ENCODE data around the gene S100PBP. TPM values are rescaled to one million over a fixed set of nuclear protein-coding genes. Genes with fewer than 3 reads are reported as not detected.

S100PBP gene
- total RNA-seq, 1 experiment from 2014 or later, result 61.1 TPM

- CTCF ChIA-PET, result no interaction called here
- no TSS peak for BruUV-seq (replicated peaks)
Observed at GRCh38 chr1:32864375-32865019, 47.0 kb downstream of the S100PBP start.

GRCh38 chr1:32865639-32866405, 48.4 kb downstream of the S100PBP start:
- no peak overlapping the region for H3K27ac Mint-ChIP-seq (ENCODE audit: unreplicated experiment)
- H3K36me3 Mint-ChIP-seq (ENCODE audit: insufficient read depth, unreplicated experiment), result peaks cover 15% of the 10 kb centered on the region
- no peak for TF ChIP-seq CTCF (IDR thresholded peaks at IDR 0.05; ENCODE audit: unreplicated experiment)
- no peaks in the 10 kb centered on the region for H3K4me1 Mint-ChIP-seq (ENCODE audit: low read depth, unreplicated experiment)
- CTCF ChIA-PET, result no interaction called here
- intact Hi-C loops (cut with micrococcal nuclease; ENCODE audit: unreplicated experiment), result no loop called here
- H3K4me3 Mint-ChIP-seq (ENCODE audit: low read depth, unreplicated experiment), result no peak overlapping the region
- no peaks in the 10 kb centered on the region for H3K9me3 Mint-ChIP-seq (ENCODE audit: low read depth, unreplicated experiment)
- no peak for DNase-seq
- H3K27me3 Mint-ChIP-seq (ENCODE audit: unreplicated experiment), result peaks cover 23% of the 10 kb centered on the region
- no TSS peak for BruUV-seq (replicated peaks)

More at GRCh38 chr1:32864375-32865019, 47.0 kb downstream of the S100PBP start:
- intact Hi-C loops (cut with micrococcal nuclease; ENCODE audit: unreplicated experiment), result no loop called here
- Mint-ChIP-seq H3K9me3 (ENCODE audit: low read depth, unreplicated experiment) (no peaks in the 10 kb centered on the region), H3K27me3 (ENCODE audit: unreplicated experiment) (peaks cover 14% of the 10 kb centered on the region), H3K4me3 (ENCODE audit: low read depth, unreplicated experiment) (no peak overlapping the region), H3K27ac (ENCODE audit: unreplicated experiment) (no peak overlapping the region), H3K36me3 (ENCODE audit: insufficient read depth, unreplicated experiment) (peaks cover 5% of the 10 kb centered on the region), H3K4me1 (ENCODE audit: low read depth, unreplicated experiment) (no peaks in the 10 kb centered on the region)
- no peak for DNase-seq
- no peak for TF ChIP-seq CTCF (IDR thresholded peaks at IDR 0.05; ENCODE audit: unreplicated experiment)

GRCh38 chr1:32867151-32867550, 49.7 kb downstream of the S100PBP start:
- no peak for TF ChIP-seq CTCF (IDR thresholded peaks at IDR 0.05; ENCODE audit: unreplicated experiment)
- CTCF ChIA-PET, result no interaction called here
- no peak for DNase-seq
- intact Hi-C loops (cut with micrococcal nuclease; ENCODE audit: unreplicated experiment), result no loop called here
- Mint-ChIP-seq H3K27ac (ENCODE audit: unreplicated experiment) (no peak overlapping the region), H3K27me3 (ENCODE audit: unreplicated experiment) (peaks cover 34% of the 10 kb centered on the region), H3K9me3 (ENCODE audit: low read depth, unreplicated experiment) (no peaks in the 10 kb centered on the region), H3K4me1 (ENCODE audit: low read depth, unreplicated experiment) (no peaks in the 10 kb centered on the region), H3K4me3 (ENCODE audit: low read depth, unreplicated experiment) (no peak overlapping the region), H3K36me3 (ENCODE audit: insufficient read depth, unreplicated experiment) (peaks cover 15% of the 10 kb centered on the region)
- no TSS peak for BruUV-seq (replicated peaks)

- CTCF ChIA-PET, result no interaction called here
- no peak overlapping the region for H3K4me3 Mint-ChIP-seq (ENCODE audit: low read depth, unreplicated experiment)
- peaks cover 40% of the 10 kb centered on the region for H3K27me3 Mint-ChIP-seq (ENCODE audit: unreplicated experiment)
- H3K9me3 Mint-ChIP-seq (ENCODE audit: low read depth, unreplicated experiment), result no peaks in the 10 kb centered on the region
- no peak for TF ChIP-seq CTCF (IDR thresholded peaks at IDR 0.05; ENCODE audit: unreplicated experiment)
- H3K27ac Mint-ChIP-seq (ENCODE audit: unreplicated experiment), result no peak overlapping the region
- H3K36me3 Mint-ChIP-seq (ENCODE audit: insufficient read depth, unreplicated experiment), result peaks cover 16% of the 10 kb centered on the region
- BruUV-seq (replicated peaks), result no TSS peak
- no peak for DNase-seq
- no peaks in the 10 kb centered on the region for H3K4me1 Mint-ChIP-seq (ENCODE audit: low read depth, unreplicated experiment)
- intact Hi-C loops (cut with micrococcal nuclease; ENCODE audit: unreplicated experiment), result no loop called here
Observed at GRCh38 chr1:32867671-32868070, 50.2 kb downstream of the S100PBP start.

Data from Calu3 (cell line).